WTC11 (cell line): Measurements from ENCODE around the gene SPATC1L. TPM values are rescaled to one million over a fixed set of nuclear protein-coding genes. Genes with fewer than 3 reads are reported as not detected.

Source experiments
- ATAC-seq: fragments of 200-7000 bp; cut with Tn5 transposase; 2 replicates; pipeline ENCODE4 v1.10.0; 2021; ENCODE audit warnings: mild to moderate bottlenecking, moderate library complexity
- CTCF ChIA-PET: fragments of 300-600 bp; sonication (Branson Sonifier 250); formaldehyde crosslinking; loops from one replicate; lab custom pipeline; 2021; ENCODE audit warnings: antibody characterized with exemption; lab: Charles Lee
- POLR2A ChIA-PET: fragments of 350-600 bp; sonication (Branson Sonifier 250); formaldehyde crosslinking; loops from one replicate; lab custom pipeline; 2021; ENCODE audit warnings: antibody characterized with exemption; lab: Charles Lee
- DNase-seq: peaks from one replicate; pipeline ENCODE4 v3.0.0; 2021; ENCODE audit warnings: low spot score
- H3K27ac Mint-ChIP-seq: 2 replicates; pipeline ENCODE4 v1.8.0; 2021; ENCODE audit warnings: mixed read lengths
- H3K27me3 Mint-ChIP-seq: 2 replicates; pipeline ENCODE4 v1.8.0; 2021; ENCODE audit warnings: low read depth, mild to moderate bottlenecking, moderate library complexity, mixed read lengths
- H3K36me3 Mint-ChIP-seq: 2 replicates; pipeline ENCODE4 v1.8.0; 2021; ENCODE audit warnings: mixed read lengths
- H3K4me1 Mint-ChIP-seq: 2 replicates; pipeline ENCODE4 v1.8.0; 2022; ENCODE audit warnings: mixed read lengths
- H3K4me3 Mint-ChIP-seq: 2 replicates; pipeline ENCODE4 v1.8.0; 2021; ENCODE audit warnings: mild to moderate bottlenecking, moderate library complexity, mixed read lengths
- H3K9me3 Mint-ChIP-seq: 2 replicates; pipeline ENCODE4 v1.8.0; 2021; ENCODE audit warnings: mixed read lengths
- ETV6 ChIP-seq: sonication (generic); formaldehyde crosslinking; IDR thresholded peaks from 2 replicates; pipeline ENCODE4 v1.8.1; 2022; ENCODE audit warnings: mild to moderate bottlenecking, missing genetic modification reagents
- FOXJ3 ChIP-seq: sonication (generic); formaldehyde crosslinking; IDR thresholded peaks from 2 replicates; pipeline ENCODE4 v1.9.0; 2021; ENCODE audit warnings: missing genetic modification reagents, mild to moderate bottlenecking, borderline replicate concordance
- NR3C1 ChIP-seq: sonication (generic); formaldehyde crosslinking; conservative IDR thresholded peaks from 2 replicates; pipeline ENCODE4 v1.8.1; 2023; ENCODE audit warnings: low read depth, mild to moderate bottlenecking, missing genetic modification reagents
- TEAD4 ChIP-seq: sonication (generic); formaldehyde crosslinking; IDR thresholded peaks from 2 replicates; pipeline ENCODE4 v1.8.0; 2022; ENCODE audit warnings: mild to moderate bottlenecking, missing genetic modification reagents
- TP53 ChIP-seq: sonication (generic); formaldehyde crosslinking; IDR thresholded peaks from 2 replicates; pipeline ENCODE4 v1.8.1; 2023; ENCODE audit warnings: mild to moderate bottlenecking, missing genetic modification reagents
- ZNF121 ChIP-seq: sonication (generic); formaldehyde crosslinking; IDR thresholded peaks from 2 replicates; pipeline ENCODE4 v1.8.0; 2023; ENCODE audit warnings: missing genetic modification reagents
- ZNF416 ChIP-seq: fragments of 250-450 bp; sonication (Bioruptor Pico); IDR thresholded peaks from 2 replicates; pipeline ENCODE4 v1.9.0; 2021; ENCODE audit warnings: mild to moderate bottlenecking, inconsistent platforms
- total RNA-seq: library from RNA; stranded (reverse); gene quantifications from 3 replicates; pipeline ENCODE4 v1.2.3, GENCODE V29; 2021
- TF ChIP-seq, protein P1 (sequence below): sonication (generic); formaldehyde crosslinking; conservative IDR thresholded peaks from 2 replicates; pipeline ENCODE4 v1.8.1; 2023; ENCODE audit warnings: mild to moderate bottlenecking, low read depth, missing genetic modification reagents, moderate library complexity
- TF ChIP-seq, protein P2 (sequence below): sonication (generic); formaldehyde crosslinking; IDR thresholded peaks from 2 replicates; pipeline ENCODE4 v1.8.0; 2022; ENCODE audit warnings: mild to moderate bottlenecking, missing genetic modification reagents
- TF ChIP-seq, protein P3 (sequence below): sonication (generic); formaldehyde crosslinking; IDR thresholded peaks from 2 replicates; pipeline ENCODE4 v1.8.0; 2023; ENCODE audit warnings: mild to moderate bottlenecking, missing genetic modification reagents
- TF ChIP-seq, protein P4 (sequence below): fragments of 250-450 bp; sonication (Bioruptor Pico); conservative IDR thresholded peaks from 2 replicates; pipeline ENCODE4 v1.9.0; 2021; ENCODE audit warnings: mild to moderate bottlenecking
- TF ChIP-seq, protein P5 (sequence below): sonication (generic); formaldehyde crosslinking; IDR thresholded peaks from 2 replicates; pipeline ENCODE4 v1.8.0; 2023; ENCODE audit warnings: missing genetic modification reagents
- TF ChIP-seq, protein P6 (sequence below): sonication (generic); formaldehyde crosslinking; IDR thresholded peaks from 2 replicates; pipeline ENCODE4 v1.8.0; 2022; ENCODE audit warnings: mild to moderate bottlenecking, missing genetic modification reagents
- TF ChIP-seq, protein P7 (sequence below): fragments of 200-600 bp; IDR thresholded peaks from 2 replicates; pipeline ENCODE4 v1.8.0; 2022; ENCODE audit warnings: antibody characterized with exemption
- TF ChIP-seq, protein P8 (sequence below): fragments of 250-450 bp; sonication (Bioruptor Pico); IDR thresholded peaks from 2 replicates; pipeline ENCODE4 v1.9.0; 2021; ENCODE audit warnings: mild to moderate bottlenecking, borderline replicate concordance

SPATC1L gene
- total RNA-seq, 1 experiment from 2014 or later: 61.7 TPM

DNA sequence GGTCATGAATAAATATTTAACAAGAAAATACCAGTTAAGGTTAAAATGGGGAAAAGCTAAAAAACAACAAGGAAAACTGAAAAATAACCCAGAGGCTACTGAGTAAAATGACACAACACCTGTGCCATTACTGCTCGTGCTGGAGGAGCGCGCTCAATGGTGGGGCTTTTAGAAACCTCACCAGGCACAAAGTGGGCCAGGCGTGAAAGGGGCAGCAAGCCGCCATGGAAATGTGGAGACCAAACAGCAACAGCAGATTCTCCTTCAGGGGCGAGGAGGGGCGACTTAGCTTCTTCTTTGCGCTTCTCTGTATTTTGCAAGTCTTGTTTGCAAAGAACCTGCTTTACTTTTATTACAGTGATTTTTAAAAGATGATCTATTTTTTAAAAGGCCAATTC, 18.9 kb upstream of the SPATC1L start:
- Mint-ChIP-seq H3K36me3 (peaks cover 66% of the 10 kb centered on the region), H3K4me3 (no peak overlapping the region), H3K27me3 (no peaks in the 10 kb centered on the region), H3K4me1 (peaks cover 8% of the 10 kb centered on the region), H3K27ac (peak overlapping the region; percentile 82), H3K9me3 (peaks cover 6% of the 10 kb centered on the region; the same call in 1 of the 2 replicates)
- ChIA-PET CTCF (interaction anchor here (1.4 kb wide), 1 partner anchor 60 kb away, joined by 4 read pairs; no protein-coding TSS in a partner anchor), POLR2A (no interaction called here)
- no peak for DNase-seq
- no peak for ATAC-seq
- TF ChIP-seq TEAD4 (CRISPR knock-in tag): no peak
- no peak for TF ChIP-seq FOXJ3 (CRISPR knock-in tag)
- TF ChIP-seq, protein P1, sequence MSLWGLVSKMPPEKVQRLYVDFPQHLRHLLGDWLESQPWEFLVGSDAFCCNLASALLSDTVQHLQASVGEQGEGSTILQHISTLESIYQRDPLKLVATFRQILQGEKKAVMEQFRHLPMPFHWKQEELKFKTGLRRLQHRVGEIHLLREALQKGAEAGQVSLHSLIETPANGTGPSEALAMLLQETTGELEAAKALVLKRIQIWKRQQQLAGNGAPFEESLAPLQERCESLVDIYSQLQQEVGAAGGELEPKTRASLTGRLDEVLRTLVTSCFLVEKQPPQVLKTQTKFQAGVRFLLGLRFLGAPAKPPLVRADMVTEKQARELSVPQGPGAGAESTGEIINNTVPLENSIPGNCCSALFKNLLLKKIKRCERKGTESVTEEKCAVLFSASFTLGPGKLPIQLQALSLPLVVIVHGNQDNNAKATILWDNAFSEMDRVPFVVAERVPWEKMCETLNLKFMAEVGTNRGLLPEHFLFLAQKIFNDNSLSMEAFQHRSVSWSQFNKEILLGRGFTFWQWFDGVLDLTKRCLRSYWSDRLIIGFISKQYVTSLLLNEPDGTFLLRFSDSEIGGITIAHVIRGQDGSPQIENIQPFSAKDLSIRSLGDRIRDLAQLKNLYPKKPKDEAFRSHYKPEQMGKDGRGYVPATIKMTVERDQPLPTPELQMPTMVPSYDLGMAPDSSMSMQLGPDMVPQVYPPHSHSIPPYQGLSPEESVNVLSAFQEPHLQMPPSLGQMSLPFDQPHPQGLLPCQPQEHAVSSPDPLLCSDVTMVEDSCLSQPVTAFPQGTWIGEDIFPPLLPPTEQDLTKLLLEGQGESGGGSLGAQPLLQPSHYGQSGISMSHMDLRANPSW (CRISPR knock-in tag): no peak
- TF ChIP-seq, protein P2, sequence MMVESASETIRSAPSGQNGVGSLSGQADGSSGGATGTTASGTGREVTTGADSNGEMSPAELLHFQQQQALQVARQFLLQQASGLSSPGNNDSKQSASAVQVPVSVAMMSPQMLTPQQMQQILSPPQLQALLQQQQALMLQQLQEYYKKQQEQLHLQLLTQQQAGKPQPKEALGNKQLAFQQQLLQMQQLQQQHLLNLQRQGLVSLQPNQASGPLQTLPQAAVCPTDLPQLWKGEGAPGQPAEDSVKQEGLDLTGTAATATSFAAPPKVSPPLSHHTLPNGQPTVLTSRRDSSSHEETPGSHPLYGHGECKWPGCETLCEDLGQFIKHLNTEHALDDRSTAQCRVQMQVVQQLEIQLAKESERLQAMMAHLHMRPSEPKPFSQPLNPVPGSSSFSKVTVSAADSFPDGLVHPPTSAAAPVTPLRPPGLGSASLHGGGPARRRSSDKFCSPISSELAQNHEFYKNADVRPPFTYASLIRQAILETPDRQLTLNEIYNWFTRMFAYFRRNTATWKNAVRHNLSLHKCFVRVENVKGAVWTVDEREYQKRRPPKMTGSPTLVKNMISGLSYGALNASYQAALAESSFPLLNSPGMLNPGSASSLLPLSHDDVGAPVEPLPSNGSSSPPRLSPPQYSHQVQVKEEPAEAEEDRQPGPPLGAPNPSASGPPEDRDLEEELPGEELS (CRISPR knock-in tag): no peak
- TF ChIP-seq ZNF121 (CRISPR knock-in tag): no peak
- TF ChIP-seq NR3C1 (CRISPR knock-in tag): no peak
- TF ChIP-seq ZNF416 (CRISPR knock-in tag): no peak
- TF ChIP-seq, protein P3, sequence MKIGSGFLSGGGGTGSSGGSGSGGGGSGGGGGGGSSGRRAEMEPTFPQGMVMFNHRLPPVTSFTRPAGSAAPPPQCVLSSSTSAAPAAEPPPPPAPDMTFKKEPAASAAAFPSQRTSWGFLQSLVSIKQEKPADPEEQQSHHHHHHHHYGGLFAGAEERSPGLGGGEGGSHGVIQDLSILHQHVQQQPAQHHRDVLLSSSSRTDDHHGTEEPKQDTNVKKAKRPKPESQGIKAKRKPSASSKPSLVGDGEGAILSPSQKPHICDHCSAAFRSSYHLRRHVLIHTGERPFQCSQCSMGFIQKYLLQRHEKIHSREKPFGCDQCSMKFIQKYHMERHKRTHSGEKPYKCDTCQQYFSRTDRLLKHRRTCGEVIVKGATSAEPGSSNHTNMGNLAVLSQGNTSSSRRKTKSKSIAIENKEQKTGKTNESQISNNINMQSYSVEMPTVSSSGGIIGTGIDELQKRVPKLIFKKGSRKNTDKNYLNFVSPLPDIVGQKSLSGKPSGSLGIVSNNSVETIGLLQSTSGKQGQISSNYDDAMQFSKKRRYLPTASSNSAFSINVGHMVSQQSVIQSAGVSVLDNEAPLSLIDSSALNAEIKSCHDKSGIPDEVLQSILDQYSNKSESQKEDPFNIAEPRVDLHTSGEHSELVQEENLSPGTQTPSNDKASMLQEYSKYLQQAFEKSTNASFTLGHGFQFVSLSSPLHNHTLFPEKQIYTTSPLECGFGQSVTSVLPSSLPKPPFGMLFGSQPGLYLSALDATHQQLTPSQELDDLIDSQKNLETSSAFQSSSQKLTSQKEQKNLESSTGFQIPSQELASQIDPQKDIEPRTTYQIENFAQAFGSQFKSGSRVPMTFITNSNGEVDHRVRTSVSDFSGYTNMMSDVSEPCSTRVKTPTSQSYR (CRISPR knock-in tag): no peak
- no peak for TF ChIP-seq TP53 (CRISPR knock-in tag)
- TF ChIP-seq, protein P4, sequence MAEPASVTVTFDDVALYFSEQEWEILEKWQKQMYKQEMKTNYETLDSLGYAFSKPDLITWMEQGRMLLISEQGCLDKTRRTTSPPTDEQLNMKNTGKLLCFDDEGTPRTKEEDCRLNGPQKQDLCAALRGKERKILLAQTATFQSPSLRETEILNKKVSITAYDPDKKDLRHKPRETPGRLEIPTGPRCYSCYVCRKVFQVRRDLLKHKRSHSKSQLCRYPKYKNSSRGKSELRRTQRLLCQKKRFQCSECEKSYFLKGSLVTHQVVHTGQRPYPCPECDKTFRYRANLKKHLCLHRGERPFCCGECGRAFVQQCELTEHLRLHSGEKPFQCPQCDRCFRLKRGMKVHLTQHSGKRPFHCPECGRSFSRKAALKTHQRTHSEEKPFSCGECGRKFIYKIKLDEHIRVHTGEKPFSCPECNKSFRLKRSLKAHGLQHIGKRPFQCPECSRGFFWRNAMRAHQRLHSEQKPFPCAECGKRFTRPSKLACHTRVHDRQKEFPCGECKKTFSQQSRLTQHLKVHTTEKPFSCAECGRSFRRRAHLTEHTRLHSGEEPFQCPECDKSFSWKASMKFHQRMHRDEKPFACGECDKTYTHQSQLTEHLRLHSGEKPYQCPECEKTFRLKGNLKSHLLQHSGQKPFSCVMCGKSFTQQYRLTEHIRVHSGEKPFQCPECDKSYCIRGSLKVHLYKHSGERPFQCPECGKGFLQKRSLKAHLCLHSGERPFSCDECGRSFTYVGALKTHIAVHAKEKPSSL (CRISPR knock-in tag): no peak
- TF ChIP-seq, protein P5, sequence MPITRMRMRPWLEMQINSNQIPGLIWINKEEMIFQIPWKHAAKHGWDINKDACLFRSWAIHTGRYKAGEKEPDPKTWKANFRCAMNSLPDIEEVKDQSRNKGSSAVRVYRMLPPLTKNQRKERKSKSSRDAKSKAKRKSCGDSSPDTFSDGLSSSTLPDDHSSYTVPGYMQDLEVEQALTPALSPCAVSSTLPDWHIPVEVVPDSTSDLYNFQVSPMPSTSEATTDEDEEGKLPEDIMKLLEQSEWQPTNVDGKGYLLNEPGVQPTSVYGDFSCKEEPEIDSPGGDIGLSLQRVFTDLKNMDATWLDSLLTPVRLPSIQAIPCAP (CRISPR knock-in tag): no peak
- TF ChIP-seq ETV6 (CRISPR knock-in tag): no peak

DNA sequence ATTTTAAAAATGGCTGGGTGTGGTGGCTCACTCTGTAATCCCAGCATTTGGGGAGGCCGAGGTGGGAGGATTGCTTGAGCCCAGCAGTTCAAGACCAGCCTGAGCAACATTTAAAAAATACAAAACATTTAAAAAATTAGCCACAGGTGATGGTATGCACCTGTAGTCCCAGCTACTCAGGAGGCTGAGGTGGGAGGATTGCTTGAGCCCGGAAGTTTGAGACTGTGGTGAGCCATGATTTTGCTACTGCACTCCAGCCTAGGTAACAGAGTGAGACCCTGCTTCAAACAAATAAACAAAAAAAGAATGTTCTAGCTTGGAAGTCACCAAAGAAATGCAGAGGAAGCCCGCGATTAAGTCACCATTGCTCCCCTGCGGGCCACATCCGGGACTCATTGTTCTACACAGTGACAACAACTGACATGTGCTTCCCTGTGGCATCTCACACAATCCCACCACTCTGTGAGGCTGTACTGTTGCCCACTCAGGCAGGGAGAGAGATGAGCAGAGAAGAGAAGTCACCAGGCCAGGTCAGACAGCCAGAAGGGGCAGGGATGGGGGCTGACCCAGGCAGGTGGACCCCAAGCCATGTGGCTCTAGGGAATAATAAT, 18.4 kb upstream of the SPATC1L start:
- H3K27ac Mint-ChIP-seq: peak overlapping the region; percentile 82
- no peak for DNase-seq
- no peaks in the 10 kb centered on the region for H3K27me3 Mint-ChIP-seq
- CTCF ChIA-PET: interaction anchor here (1.4 kb wide), 1 partner anchor 59 kb away, joined by 4 read pairs; no protein-coding TSS in a partner anchor
- no peak overlapping the region for H3K4me3 Mint-ChIP-seq
- H3K9me3 Mint-ChIP-seq: peaks cover 6% of the 10 kb centered on the region; the same call in 1 of the 2 replicates
- H3K36me3 Mint-ChIP-seq: peaks cover 69% of the 10 kb centered on the region
- ATAC-seq: peak; percentile 65
- peaks cover 8% of the 10 kb centered on the region for H3K4me1 Mint-ChIP-seq
- POLR2A ChIA-PET: no interaction called here
- TF ChIP-seq, protein P6, sequence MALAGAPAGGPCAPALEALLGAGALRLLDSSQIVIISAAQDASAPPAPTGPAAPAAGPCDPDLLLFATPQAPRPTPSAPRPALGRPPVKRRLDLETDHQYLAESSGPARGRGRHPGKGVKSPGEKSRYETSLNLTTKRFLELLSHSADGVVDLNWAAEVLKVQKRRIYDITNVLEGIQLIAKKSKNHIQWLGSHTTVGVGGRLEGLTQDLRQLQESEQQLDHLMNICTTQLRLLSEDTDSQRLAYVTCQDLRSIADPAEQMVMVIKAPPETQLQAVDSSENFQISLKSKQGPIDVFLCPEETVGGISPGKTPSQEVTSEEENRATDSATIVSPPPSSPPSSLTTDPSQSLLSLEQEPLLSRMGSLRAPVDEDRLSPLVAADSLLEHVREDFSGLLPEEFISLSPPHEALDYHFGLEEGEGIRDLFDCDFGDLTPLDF (CRISPR knock-in tag): no peak
- TF ChIP-seq ZNF416 (CRISPR knock-in tag): no peak
- TF ChIP-seq, protein P7, sequence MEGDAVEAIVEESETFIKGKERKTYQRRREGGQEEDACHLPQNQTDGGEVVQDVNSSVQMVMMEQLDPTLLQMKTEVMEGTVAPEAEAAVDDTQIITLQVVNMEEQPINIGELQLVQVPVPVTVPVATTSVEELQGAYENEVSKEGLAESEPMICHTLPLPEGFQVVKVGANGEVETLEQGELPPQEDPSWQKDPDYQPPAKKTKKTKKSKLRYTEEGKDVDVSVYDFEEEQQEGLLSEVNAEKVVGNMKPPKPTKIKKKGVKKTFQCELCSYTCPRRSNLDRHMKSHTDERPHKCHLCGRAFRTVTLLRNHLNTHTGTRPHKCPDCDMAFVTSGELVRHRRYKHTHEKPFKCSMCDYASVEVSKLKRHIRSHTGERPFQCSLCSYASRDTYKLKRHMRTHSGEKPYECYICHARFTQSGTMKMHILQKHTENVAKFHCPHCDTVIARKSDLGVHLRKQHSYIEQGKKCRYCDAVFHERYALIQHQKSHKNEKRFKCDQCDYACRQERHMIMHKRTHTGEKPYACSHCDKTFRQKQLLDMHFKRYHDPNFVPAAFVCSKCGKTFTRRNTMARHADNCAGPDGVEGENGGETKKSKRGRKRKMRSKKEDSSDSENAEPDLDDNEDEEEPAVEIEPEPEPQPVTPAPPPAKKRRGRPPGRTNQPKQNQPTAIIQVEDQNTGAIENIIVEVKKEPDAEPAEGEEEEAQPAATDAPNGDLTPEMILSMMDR: no peak
- TF ChIP-seq, protein P8, sequence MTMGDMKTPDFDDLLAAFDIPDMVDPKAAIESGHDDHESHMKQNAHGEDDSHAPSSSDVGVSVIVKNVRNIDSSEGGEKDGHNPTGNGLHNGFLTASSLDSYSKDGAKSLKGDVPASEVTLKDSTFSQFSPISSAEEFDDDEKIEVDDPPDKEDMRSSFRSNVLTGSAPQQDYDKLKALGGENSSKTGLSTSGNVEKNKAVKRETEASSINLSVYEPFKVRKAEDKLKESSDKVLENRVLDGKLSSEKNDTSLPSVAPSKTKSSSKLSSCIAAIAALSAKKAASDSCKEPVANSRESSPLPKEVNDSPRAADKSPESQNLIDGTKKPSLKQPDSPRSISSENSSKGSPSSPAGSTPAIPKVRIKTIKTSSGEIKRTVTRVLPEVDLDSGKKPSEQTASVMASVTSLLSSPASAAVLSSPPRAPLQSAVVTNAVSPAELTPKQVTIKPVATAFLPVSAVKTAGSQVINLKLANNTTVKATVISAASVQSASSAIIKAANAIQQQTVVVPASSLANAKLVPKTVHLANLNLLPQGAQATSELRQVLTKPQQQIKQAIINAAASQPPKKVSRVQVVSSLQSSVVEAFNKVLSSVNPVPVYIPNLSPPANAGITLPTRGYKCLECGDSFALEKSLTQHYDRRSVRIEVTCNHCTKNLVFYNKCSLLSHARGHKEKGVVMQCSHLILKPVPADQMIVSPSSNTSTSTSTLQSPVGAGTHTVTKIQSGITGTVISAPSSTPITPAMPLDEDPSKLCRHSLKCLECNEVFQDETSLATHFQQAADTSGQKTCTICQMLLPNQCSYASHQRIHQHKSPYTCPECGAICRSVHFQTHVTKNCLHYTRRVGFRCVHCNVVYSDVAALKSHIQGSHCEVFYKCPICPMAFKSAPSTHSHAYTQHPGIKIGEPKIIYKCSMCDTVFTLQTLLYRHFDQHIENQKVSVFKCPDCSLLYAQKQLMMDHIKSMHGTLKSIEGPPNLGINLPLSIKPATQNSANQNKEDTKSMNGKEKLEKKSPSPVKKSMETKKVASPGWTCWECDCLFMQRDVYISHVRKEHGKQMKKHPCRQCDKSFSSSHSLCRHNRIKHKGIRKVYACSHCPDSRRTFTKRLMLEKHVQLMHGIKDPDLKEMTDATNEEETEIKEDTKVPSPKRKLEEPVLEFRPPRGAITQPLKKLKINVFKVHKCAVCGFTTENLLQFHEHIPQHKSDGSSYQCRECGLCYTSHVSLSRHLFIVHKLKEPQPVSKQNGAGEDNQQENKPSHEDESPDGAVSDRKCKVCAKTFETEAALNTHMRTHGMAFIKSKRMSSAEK (CRISPR knock-in tag): no peak
